IPS-15b (cell line): ENCODE results near the gene SMYD4.
"Not testable (repeated sequence)": the region's sequence is repeated elsewhere in the genome, so short reads cannot be mapped to it uniquely, and the experiment has no call there.

ENCODE experiments used
- H3K27me3 ChIP-seq: one replicate; pipeline ENCODE4 v1.6.1; 2013; ENCODE audit warnings: low read length; ENCODE audit not compliant: control insufficient read depth, insufficient read depth
- H3K36me3 ChIP-seq: one replicate; pipeline ENCODE4 v1.6.1; 2013; ENCODE audit warnings: low read length; ENCODE audit not compliant: control insufficient read depth, insufficient read depth
- H3K4me1 ChIP-seq: one replicate; pipeline ENCODE4 v1.6.1; 2013; ENCODE audit warnings: mild to moderate bottlenecking, low read length; ENCODE audit not compliant: control insufficient read depth, insufficient read depth
- H3K4me3 ChIP-seq: one replicate; pipeline ENCODE4 v1.5.1; 2013; ENCODE audit warnings: low read depth, low read length
- H3K9ac ChIP-seq: one replicate; pipeline ENCODE4 v1.6.1; 2013; ENCODE audit warnings: low read depth, mild to moderate bottlenecking, low read length
- H3K9me3 ChIP-seq: one replicate; pipeline ENCODE4 v1.6.1; 2013; ENCODE audit warnings: mild to moderate bottlenecking, low read length; ENCODE audit not compliant: control insufficient read depth, insufficient read depth

SMYD4 gene

GRCh38 chr17:1776328-1776727 lies 53.4 kb downstream of the SMYD4 start:
- Histone ChIP-seq H3K36me3 (peaks cover 26% of the 10 kb centered on the region), H3K4me1 (no peaks in the 10 kb centered on the region), H3K27me3 (no peaks in the 10 kb centered on the region), H3K9ac (no peak overlapping the region), H3K9me3 (no peaks in the 10 kb centered on the region), H3K4me3 (no peak overlapping the region)

- Histone ChIP-seq H3K9me3 (no peaks in the 10 kb centered on the region), H3K9ac (no peak overlapping the region), H3K36me3 (peaks cover 26% of the 10 kb centered on the region), H3K4me1 (peaks cover 5% of the 10 kb centered on the region), H3K27me3 (no peaks in the 10 kb centered on the region), H3K4me3 (no peak overlapping the region)
Measured at GRCh38 chr17:1774390-1775176, 55.1 kb downstream of the SMYD4 start.

- Histone ChIP-seq H3K9ac (no peak overlapping the region), H3K36me3 (peaks cover 22% of the 10 kb centered on the region), H3K4me3 (no peak overlapping the region), H3K4me1 (peaks cover 8% of the 10 kb centered on the region), H3K9me3 (no peaks in the 10 kb centered on the region), H3K27me3 (no peaks in the 10 kb centered on the region)
Measured at GRCh38 chr17:1773696-1774181, 56.0 kb downstream of the SMYD4 start.

GRCh38 chr17:1773000-1773695 lies 56.6 kb downstream of the SMYD4 start:
- H3K4me1 ChIP-seq, H3K27me3 ChIP-seq, H3K9ac ChIP-seq, H3K9me3 ChIP-seq, H3K4me3 ChIP-seq: not testable (repeated sequence)
- peaks cover 17% of the 10 kb centered on the region for H3K36me3 ChIP-seq

- Histone ChIP-seq H3K9ac (peak overlapping the region; percentile 57), H3K4me1 (peaks cover 8% of the 10 kb centered on the region), H3K36me3 (no peaks in the 10 kb centered on the region), H3K27me3 (no peaks in the 10 kb centered on the region), H3K4me3 (no peak overlapping the region), H3K9me3 (no peaks in the 10 kb centered on the region)
Measured at GRCh38 chr17:1769822-1770477, 59.8 kb downstream of the SMYD4 start.

GRCh38 chr17:1767358-1767757 lies 62.3 kb downstream of the SMYD4 start:
- Histone ChIP-seq H3K9me3 (no peaks in the 10 kb centered on the region), H3K27me3 (no peaks in the 10 kb centered on the region)

GRCh38 chr17:1766382-1767135 lies 63.1 kb downstream of the SMYD4 start:
- no peaks in the 10 kb centered on the region for H3K27me3 ChIP-seq
- H3K36me3 ChIP-seq: no peaks in the 10 kb centered on the region
- H3K9me3 ChIP-seq: no peaks in the 10 kb centered on the region
- peaks cover 21% of the 10 kb centered on the region for H3K4me1 ChIP-seq
- H3K4me3 ChIP-seq: no peak overlapping the region
- H3K9ac ChIP-seq: no peak overlapping the region

More at GRCh38 chr17:1767358-1767757, 62.3 kb downstream of the SMYD4 start:
- Histone ChIP-seq H3K36me3 (no peaks in the 10 kb centered on the region), H3K9ac (no peak overlapping the region), H3K4me1 (peaks cover 16% of the 10 kb centered on the region), H3K4me3 (no peak overlapping the region)

- H3K4me1 ChIP-seq: peaks cover 21% of the 10 kb centered on the region
- H3K9me3 ChIP-seq: no peaks in the 10 kb centered on the region
- H3K27me3 ChIP-seq: no peaks in the 10 kb centered on the region
- no peak overlapping the region for H3K4me3 ChIP-seq
- no peak overlapping the region for H3K9ac ChIP-seq
- H3K36me3 ChIP-seq: no peaks in the 10 kb centered on the region
Measured at GRCh38 chr17:1765576-1765975, 64.1 kb downstream of the SMYD4 start.

GRCh38 chr17:1764705-1765104 lies 65.0 kb downstream of the SMYD4 start:
- H3K9me3 ChIP-seq, H3K4me3 ChIP-seq, H3K36me3 ChIP-seq, H3K9ac ChIP-seq, H3K27me3 ChIP-seq: not testable (repeated sequence)
- H3K4me1 ChIP-seq: peaks cover 17% of the 10 kb centered on the region

GRCh38 chr17:1764284-1764683 lies 65.4 kb downstream of the SMYD4 start:
- no peak overlapping the region for H3K4me3 ChIP-seq
- no peaks in the 10 kb centered on the region for H3K9me3 ChIP-seq
- no peaks in the 10 kb centered on the region for H3K27me3 ChIP-seq
- H3K36me3 ChIP-seq: no peaks in the 10 kb centered on the region
- no peak overlapping the region for H3K9ac ChIP-seq
- peaks cover 13% of the 10 kb centered on the region for H3K4me1 ChIP-seq
